Measurements from ENCODE around the gene PAK5.

The PAK5 gene

GRCh38 chr20:9490631-9491030 is 348.2 kb downstream of the PAK5 start:
- DNase-seq = no peak

GRCh38 chr20:9490161-9490560 is 348.7 kb downstream of the PAK5 start:
- no peak for DNase-seq

- no peak for DNase-seq
Measured at GRCh38 chr20:9488063-9488462, 350.8 kb downstream of the PAK5 start.

Measured in RPMI8226 (cell line).